HepG2 (cell line): Measurements from ENCODE around the gene RHBDD1. TPM values are rescaled to one million over a fixed set of nuclear protein-coding genes. Genes with fewer than 3 reads are reported as not detected.

Source experiments
- GTF3A ChIP-seq: sonication (generic); formaldehyde crosslinking; conservative IDR thresholded peaks from 2 replicates; pipeline ENCODE4 v1.4.0; 2020; ENCODE audit warnings: mild to moderate bottlenecking, missing genetic modification reagents
- HNRNPH1 ChIP-seq: fragments of 200-400 bp; formaldehyde crosslinking; optimal IDR thresholded peaks from 2 replicates; pipeline ENCODE3; 2017; ENCODE audit warnings: mild to moderate bottlenecking, low read depth, low read length
- IRX3 ChIP-seq: sonication (generic); formaldehyde crosslinking; IDR thresholded peaks from 2 replicates; pipeline ENCODE4 v1.8.1; 2023; ENCODE audit warnings: mild to moderate bottlenecking, low read depth, missing genetic modification reagents, borderline replicate concordance
- LCORL ChIP-seq, 2 experiments: fragments of 450-650 bp in 1 of 2; sonication (generic) in 1 of 2; formaldehyde crosslinking in 1 of 2; IDR thresholded peaks; 2 replicates each; pipeline versions ENCODE4 v1.5.0 to v1.6.1; 2017 to 2020; ENCODE audit warnings: antibody characterized with exemption in 1 of 2, missing genetic modification reagents in 1 of 2
- MYNN ChIP-seq: sonication (generic); formaldehyde crosslinking; IDR thresholded peaks from 2 replicates; pipeline ENCODE4 v1.4.0; 2020; ENCODE audit warnings: mild to moderate bottlenecking, low read depth, missing genetic modification reagents
- NFYB ChIP-seq: sonication (generic); formaldehyde crosslinking; IDR thresholded peaks from 2 replicates; pipeline ENCODE4 v1.4.0; 2020; ENCODE audit warnings: missing genetic modification reagents
- RAD21 ChIP-seq: fragments of 450-650 bp; formaldehyde crosslinking; IDR thresholded peaks from 2 replicates; pipeline ENCODE4 v1.5.0; 2020; ENCODE audit warnings: mild to moderate bottlenecking
- SIN3B ChIP-seq: fragments of 150-350 bp; IDR thresholded peaks from 2 replicates; pipeline ENCODE4 v1.6.1; 2014; ENCODE audit warnings: low read length
- SRF ChIP-seq: IDR thresholded peaks from 2 replicates; pipeline ENCODE4 v1.6.1; 2011; ENCODE audit warnings: mild to moderate bottlenecking, low read depth, low read length, moderate library complexity
- STAG1 ChIP-seq: sonication (generic); formaldehyde crosslinking; IDR thresholded peaks from 2 replicates; pipeline ENCODE4 v1.4.0; 2020; ENCODE audit warnings: missing genetic modification reagents
- THYN1 ChIP-seq: sonication (generic); formaldehyde crosslinking; IDR thresholded peaks from 2 replicates; pipeline ENCODE4 v1.8.1; 2023; ENCODE audit warnings: low read depth, mild to moderate bottlenecking, moderate library complexity, missing genetic modification reagents, borderline replicate concordance
- TOPORS ChIP-seq: sonication (generic); formaldehyde crosslinking; IDR thresholded peaks from 2 replicates; pipeline ENCODE4 v1.8.0; 2023; ENCODE audit warnings: mild to moderate bottlenecking, missing genetic modification reagents
- ZBTB1 ChIP-seq: sonication (generic); formaldehyde crosslinking; IDR thresholded peaks from 2 replicates; pipeline ENCODE4 v1.4.0; 2020; ENCODE audit warnings: missing genetic modification reagents, borderline replicate concordance
- ZMYM2 ChIP-seq: sonication (generic); formaldehyde crosslinking; IDR thresholded peaks from 2 replicates; pipeline ENCODE4 v1.8.0; 2022; ENCODE audit warnings: mild to moderate bottlenecking, missing genetic modification reagents
- ZNF160 ChIP-seq: sonication (generic); formaldehyde crosslinking; IDR thresholded peaks from 2 replicates; pipeline ENCODE4 v1.8.0; 2022; ENCODE audit warnings: mild to moderate bottlenecking, inconsistent platforms, missing genetic modification reagents
- ZNF20 ChIP-seq: sonication (generic); formaldehyde crosslinking; IDR thresholded peaks from 2 replicates; pipeline ENCODE4 v1.4.0; 2020; ENCODE audit warnings: mild to moderate bottlenecking, moderate library complexity, missing genetic modification reagents
- ZNF337 ChIP-seq: sonication (generic); formaldehyde crosslinking; IDR thresholded peaks from 2 replicates; pipeline ENCODE4 v1.5.1; 2020; ENCODE audit warnings: missing genetic modification reagents, low read depth, mild to moderate bottlenecking, borderline replicate concordance
- ZNF350 ChIP-seq: sonication (generic); formaldehyde crosslinking; IDR thresholded peaks from 2 replicates; pipeline ENCODE4 v1.4.0; 2020; ENCODE audit warnings: mild to moderate bottlenecking, low read depth, missing genetic modification reagents, borderline replicate concordance
- ZNF598 ChIP-seq: sonication (generic); formaldehyde crosslinking; IDR thresholded peaks from 2 replicates; pipeline ENCODE4 v1.5.1; 2020; ENCODE audit warnings: mild to moderate bottlenecking, missing genetic modification reagents, borderline replicate concordance
- ZNF670 ChIP-seq: sonication (generic); formaldehyde crosslinking; IDR thresholded peaks from 2 replicates; pipeline ENCODE4 v1.8.0; 2022; ENCODE audit warnings: mild to moderate bottlenecking, missing genetic modification reagents, borderline replicate concordance
- ZNF768 ChIP-seq: sonication (generic); formaldehyde crosslinking; IDR thresholded peaks from 2 replicates; pipeline ENCODE4 v1.4.0; 2020; ENCODE audit warnings: missing genetic modification reagents
- ZNF790 ChIP-seq: sonication (generic); formaldehyde crosslinking; IDR thresholded peaks from 2 replicates; pipeline ENCODE4 v1.8.0; 2022; ENCODE audit warnings: missing genetic modification reagents, mild to moderate bottlenecking, borderline replicate concordance
- ZNF841 ChIP-seq: sonication (generic); formaldehyde crosslinking; IDR thresholded peaks from 2 replicates; pipeline ENCODE4 v1.8.1; 2023; ENCODE audit warnings: missing genetic modification reagents, borderline replicate concordance
- polyA plus RNA-seq, 8 experiments: library from polyadenylated mRNA; depleted of rRNA in 3 of 8; stranded (reverse) in 7 of 8; unstranded in 1 of 8; fragments of >200 nt; fragmentation: Illumina TruSeq in 4 of 8; extraction: Trizol in 4 of 8; gene quantifications; 2 replicates each; pipeline versions ENCODE4 v1.2.1 to v1.2.3, GENCODE V29; 2011 to 2016; ENCODE audit warnings: low read depth in 4 of 8, missing spikeins in 1 of 8, mixed read lengths in 1 of 8; ENCODE audit not compliant: insufficient read depth in 1 of 8
- total RNA-seq, 5 experiments: library from RNA; depleted of rRNA; stranded (reverse); fragments of >200 nt; fragmentation: Illumina TruSeq; extraction: Trizol; gene quantifications; 2 replicates each; pipeline ENCODE4 v1.2.3, GENCODE V29; 2016; ENCODE audit warnings: low read depth in 1 of 5
- TF ChIP-seq, protein P1 (sequence below): sonication (generic); formaldehyde crosslinking; IDR thresholded peaks from 2 replicates; pipeline ENCODE4 v1.5.1; 2020; ENCODE audit warnings: mild to moderate bottlenecking, missing genetic modification reagents, moderate library complexity
- TF ChIP-seq, protein P2 (sequence below): sonication (generic); formaldehyde crosslinking; IDR thresholded peaks from 2 replicates; pipeline ENCODE4 v1.5.0; 2020; ENCODE audit warnings: mild to moderate bottlenecking, missing genetic modification reagents
- TF ChIP-seq, protein P3 (sequence below): sonication (generic); formaldehyde crosslinking; IDR thresholded peaks from 2 replicates; pipeline ENCODE4 v1.5.0; 2020; ENCODE audit warnings: missing genetic modification reagents, mild to moderate bottlenecking, borderline replicate concordance

The RHBDD1 gene
- total and polyA plus RNA-seq, 2 of the 13 experiments (the other 11 are each of a cell fraction or from before 2014, with no cell fraction given), result 8.2 to 9.5 TPM

DNA sequence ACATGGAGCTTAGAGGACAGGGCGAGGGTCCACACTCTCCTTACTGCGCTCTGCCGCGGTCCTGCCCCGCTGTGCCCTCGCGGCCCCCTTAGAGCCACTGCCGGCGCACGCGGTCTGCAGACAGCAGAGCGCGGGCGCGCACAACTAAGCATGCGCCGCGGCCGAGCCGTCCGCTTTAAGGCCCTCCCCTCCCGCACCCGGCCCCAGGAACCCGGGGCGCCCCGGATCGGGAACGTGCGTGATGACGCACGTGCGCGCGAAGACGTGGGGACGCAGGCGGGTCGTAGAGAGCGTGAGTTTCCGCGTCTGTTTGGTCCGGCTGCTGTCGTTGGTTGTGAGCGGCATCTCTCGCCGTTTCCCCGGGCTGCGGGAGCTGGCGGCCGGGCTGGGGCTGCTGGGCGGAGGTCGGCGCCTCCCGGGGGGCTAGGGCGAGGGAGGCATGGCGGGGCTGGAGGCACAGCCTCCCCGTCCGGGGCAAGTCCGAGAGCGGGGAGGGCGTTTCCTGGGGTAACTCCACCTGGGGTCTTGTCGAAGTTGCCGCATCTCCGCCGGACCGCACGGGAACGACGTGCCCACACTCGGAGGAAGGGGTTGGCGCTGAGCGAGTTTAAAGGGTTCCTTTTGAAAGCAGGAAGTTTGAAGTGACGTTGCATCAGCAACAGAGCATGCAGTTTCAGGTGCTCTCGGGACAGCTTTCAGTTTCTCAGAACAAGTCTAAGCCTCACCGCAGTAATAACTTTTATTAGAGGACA lies at the start of gene RHBDD1 (continued):
- TF ChIP-seq ZBTB1 (CRISPR knock-in tag) (peak; percentile 22; the same call in 1 of the 2 replicates), ZNF841 (0 out of 2 replicates have a peak, but pooled peaks have one; percentile 30), ZMYM2 (CRISPR knock-in tag) (peak; percentile 92), ZNF20 (CRISPR knock-in tag) (no peak), ZNF598 (peak; percentile 66; the same call in 1 of the 2 replicates), STAG1 (CRISPR knock-in tag) (no peak), IRX3 (CRISPR knock-in tag) (no peak), ZNF350 (peak; percentile 61; the same call in 1 of the 2 replicates), ZNF768 (CRISPR knock-in tag) (peak; percentile 63), ZNF670 (CRISPR knock-in tag) (peak; percentile 18; the same call in 1 of the 2 replicates), THYN1 (CRISPR knock-in tag) (no peak), ZNF160 (CRISPR knock-in tag) (no peak; the same call in 1 of the 2 replicates), TOPORS (CRISPR knock-in tag) (no peak; the same call in 1 of the 2 replicates), MYNN (CRISPR knock-in tag) (no peak), ZNF790 (peak; percentile 45; the same call in 1 of the 2 replicates), ZNF337 (CRISPR knock-in tag) (peak; percentile 84; the same call in 1 of the 2 replicates), HNRNPH1 (no peak), NFYB (CRISPR knock-in tag) (0 out of 2 replicates have a peak, but pooled peaks have one; percentile 27), LCORL (IDR thresholded peaks at IDR 0.05) (no peak), LCORL (CRISPR knock-in tag; IDR thresholded peaks at IDR 0.05) (peak; percentile 59), RAD21 (CRISPR knock-in tag) (peak; percentile 28; the same call in 1 of the 2 replicates), SIN3B (no peak), SRF (no peak), GTF3A (CRISPR knock-in tag) (peak; percentile 88; the same call in 1 of the 2 replicates)
- TF ChIP-seq, protein P1, sequence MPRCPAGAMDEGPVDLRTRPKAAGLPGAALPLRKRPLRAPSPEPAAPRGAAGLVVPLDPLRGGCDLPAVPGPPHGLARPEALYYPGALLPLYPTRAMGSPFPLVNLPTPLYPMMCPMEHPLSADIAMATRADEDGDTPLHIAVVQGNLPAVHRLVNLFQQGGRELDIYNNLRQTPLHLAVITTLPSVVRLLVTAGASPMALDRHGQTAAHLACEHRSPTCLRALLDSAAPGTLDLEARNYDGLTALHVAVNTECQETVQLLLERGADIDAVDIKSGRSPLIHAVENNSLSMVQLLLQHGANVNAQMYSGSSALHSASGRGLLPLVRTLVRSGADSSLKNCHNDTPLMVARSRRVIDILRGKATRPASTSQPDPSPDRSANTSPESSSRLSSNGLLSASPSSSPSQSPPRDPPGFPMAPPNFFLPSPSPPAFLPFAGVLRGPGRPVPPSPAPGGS, result peak; percentile 81
- TF ChIP-seq, protein P2, sequence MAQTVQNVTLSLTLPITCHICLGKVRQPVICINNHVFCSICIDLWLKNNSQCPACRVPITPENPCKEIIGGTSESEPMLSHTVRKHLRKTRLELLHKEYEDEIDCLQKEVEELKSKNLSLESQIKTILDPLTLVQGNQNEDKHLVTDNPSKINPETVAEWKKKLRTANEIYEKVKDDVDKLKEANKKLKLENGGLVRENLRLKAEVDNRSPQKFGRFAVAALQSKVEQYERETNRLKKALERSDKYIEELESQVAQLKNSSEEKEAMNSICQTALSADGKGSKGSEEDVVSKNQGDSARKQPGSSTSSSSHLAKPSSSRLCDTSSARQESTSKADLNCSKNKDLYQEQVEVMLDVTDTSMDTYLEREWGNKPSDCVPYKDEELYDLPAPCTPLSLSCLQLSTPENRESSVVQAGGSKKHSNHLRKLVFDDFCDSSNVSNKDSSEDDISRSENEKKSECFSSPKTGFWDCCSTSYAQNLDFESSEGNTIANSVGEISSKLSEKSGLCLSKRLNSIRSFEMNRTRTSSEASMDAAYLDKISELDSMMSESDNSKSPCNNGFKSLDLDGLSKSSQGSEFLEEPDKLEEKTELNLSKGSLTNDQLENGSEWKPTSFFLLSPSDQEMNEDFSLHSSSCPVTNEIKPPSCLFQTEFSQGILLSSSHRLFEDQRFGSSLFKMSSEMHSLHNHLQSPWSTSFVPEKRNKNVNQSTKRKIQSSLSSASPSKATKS (CRISPR knock-in tag), result no peak
- TF ChIP-seq, protein P3, sequence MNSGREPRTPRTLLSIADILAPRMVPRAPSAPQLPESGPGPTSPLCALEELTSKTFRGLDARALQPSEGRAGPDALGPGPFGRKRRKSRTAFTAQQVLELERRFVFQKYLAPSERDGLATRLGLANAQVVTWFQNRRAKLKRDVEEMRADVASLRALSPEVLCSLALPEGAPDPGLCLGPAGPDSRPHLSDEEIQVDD (CRISPR knock-in tag), result peak; percentile 94; the same call in 1 of the 2 replicates
